H9 (cell line): ENCODE data around the gene AP3D1. TPM values are rescaled to one million over a fixed set of nuclear protein-coding genes. Genes with fewer than 3 reads are reported as not detected.

Experiments used
- DNase-seq: peaks from one replicate; pipeline ENCODE4 v3.0.0-alpha.2; 2017
- H2AFZ ChIP-seq: one replicate; pipeline ENCODE4 v1.6.1; 2013; ENCODE audit warnings: mild to moderate bottlenecking, low read length, control low read depth, moderate library complexity
- H2AK5ac ChIP-seq: 2 replicates; pipeline ENCODE4 v1.6.1; 2013; ENCODE audit warnings: low read length, control low read depth, mixed read lengths; ENCODE audit not compliant: insufficient read length
- H2BK120ac ChIP-seq: one replicate; pipeline ENCODE4 v1.6.1; 2013; ENCODE audit warnings: low read depth, mild to moderate bottlenecking, low read length, control low read depth, inconsistent platforms; ENCODE audit not compliant: poor library complexity, severe bottlenecking
- H2BK12ac ChIP-seq: 2 replicates; pipeline ENCODE4 v1.6.1; 2013; ENCODE audit warnings: low read length, control low read depth, mixed read lengths, low read depth; ENCODE audit not compliant: insufficient read length
- H2BK15ac ChIP-seq: 2 replicates; pipeline ENCODE4 v1.6.1; 2013; ENCODE audit warnings: low read depth, low read length, control low read depth
- H2BK20ac ChIP-seq: one replicate; pipeline ENCODE4 v1.6.1; 2013; ENCODE audit warnings: low read depth, mild to moderate bottlenecking, low read length, control low read depth, inconsistent platforms; ENCODE audit not compliant: poor library complexity, severe bottlenecking
- H2BK5ac ChIP-seq: 2 replicates; pipeline ENCODE4 v1.6.1; 2013; ENCODE audit warnings: low read length, control low read depth, mixed read lengths; ENCODE audit not compliant: insufficient read length
- H3K14ac ChIP-seq: 2 replicates; pipeline ENCODE4 v1.6.1; 2013; ENCODE audit warnings: low read length, control low read depth; ENCODE audit not compliant: insufficient read depth
- H3K18ac ChIP-seq: 2 replicates; pipeline ENCODE4 v1.6.1; 2013; ENCODE audit warnings: low read depth, mild to moderate bottlenecking, mixed read lengths, low read length, control low read depth; ENCODE audit not compliant: insufficient read length
- H3K23ac ChIP-seq: 2 replicates; pipeline ENCODE4 v1.6.1; 2013; ENCODE audit warnings: low read length, control low read depth, mixed read lengths, low read depth; ENCODE audit not compliant: insufficient read length
- H3K23me2 ChIP-seq: 2 replicates; pipeline ENCODE4 v1.6.1; 2013; ENCODE audit warnings: low read depth, mild to moderate bottlenecking, mixed read lengths, low read length, control low read depth; ENCODE audit not compliant: insufficient read length, poor library complexity, severe bottlenecking
- H3K27ac ChIP-seq: 2 replicates; pipeline ENCODE4 v1.5.1; 2013; ENCODE audit warnings: low read length, control low read depth, mixed read lengths, low read depth; ENCODE audit not compliant: insufficient read length
- H3K27me3 ChIP-seq: 2 replicates; pipeline ENCODE4 v1.6.1; 2013; ENCODE audit warnings: low read length, control low read depth, inconsistent platforms; ENCODE audit not compliant: insufficient read depth
- H3K4ac ChIP-seq: 2 replicates; pipeline ENCODE4 v1.6.1; 2013; ENCODE audit warnings: low read depth, mild to moderate bottlenecking, control low read depth, inconsistent platforms, low read length, moderate library complexity
- H3K4me1 ChIP-seq: 2 replicates; pipeline ENCODE4 v1.6.1; 2013; ENCODE audit warnings: low read length, control low read depth, inconsistent platforms; ENCODE audit not compliant: insufficient read depth
- H3K4me2 ChIP-seq: 2 replicates; pipeline ENCODE4 v1.6.1; 2013; ENCODE audit warnings: low read length, control low read depth, mixed read lengths; ENCODE audit not compliant: insufficient read length, insufficient read depth
- H3K56ac ChIP-seq: 2 replicates; pipeline ENCODE4 v1.6.1; 2013; ENCODE audit warnings: low read depth, mild to moderate bottlenecking, mixed read lengths, low read length, control low read depth; ENCODE audit not compliant: insufficient read length
- H3K79me1 ChIP-seq: 2 replicates; pipeline ENCODE4 v1.6.1; 2013; ENCODE audit warnings: low read depth, mild to moderate bottlenecking, moderate library complexity, low read length, control low read depth, inconsistent platforms; ENCODE audit not compliant: insufficient read depth, poor library complexity, severe bottlenecking
- H3K79me2 ChIP-seq: 2 replicates; pipeline ENCODE4 v1.6.1; 2013; ENCODE audit warnings: low read length, control low read depth, inconsistent platforms; ENCODE audit not compliant: insufficient read depth
- H3K9ac ChIP-seq: 2 replicates; pipeline ENCODE4 v1.6.1; 2013; ENCODE audit warnings: low read length, control low read depth, mixed read lengths; ENCODE audit not compliant: insufficient read length; ENCODE audit errors: extremely low read depth
- H3K9me3 ChIP-seq: one replicate; pipeline ENCODE4 v1.6.1; 2013; ENCODE audit warnings: low read depth, low read length, inconsistent platforms; ENCODE audit not compliant: control insufficient read depth
- H3T11ph ChIP-seq: one replicate; pipeline ENCODE4 v1.6.1; 2013; ENCODE audit warnings: mild to moderate bottlenecking, low read length, control low read depth, inconsistent platforms
- H4K20me1 ChIP-seq: one replicate; pipeline ENCODE4 v1.6.1; 2013; ENCODE audit not compliant: control insufficient read depth, insufficient read length, insufficient read depth
- H4K5ac ChIP-seq: 2 replicates; pipeline ENCODE4 v1.6.1; 2013; ENCODE audit warnings: low read depth, mild to moderate bottlenecking, mixed read lengths, low read length, control low read depth; ENCODE audit not compliant: insufficient read length
- H4K8ac ChIP-seq: replicated peaks from 2 replicates; pipeline ENCODE4 v1.6.1; 2013; ENCODE audit warnings: low read length, control low read depth, mixed read lengths, low read depth; ENCODE audit not compliant: insufficient read length
- H4K91ac ChIP-seq: 2 replicates; pipeline ENCODE4 v1.6.1; 2013; ENCODE audit warnings: low read depth, mild to moderate bottlenecking, moderate library complexity, mixed read lengths, low read length, control low read depth; ENCODE audit not compliant: insufficient read length
- H3K27ac Mint-ChIP-seq, 3 experiments: 2 replicates in 2 of 3; 3 replicates in 1 of 3; pipeline ENCODE4 v1.8.0; 2020 to 2021; ENCODE audit warnings: mixed read lengths in 3 of 3, mild to moderate bottlenecking in 1 of 3, moderate library complexity in 1 of 3
- H3K27me3 Mint-ChIP-seq: 2 replicates; pipeline ENCODE4 v1.8.0; 2021; ENCODE audit warnings: low read depth, mild to moderate bottlenecking, moderate library complexity, mixed read lengths
- H3K36me3 Mint-ChIP-seq, 3 experiments: 2 replicates in 2 of 3; 3 replicates in 1 of 3; pipeline ENCODE4 v1.8.0; 2020 to 2021; ENCODE audit warnings: low read depth in 3 of 3, mixed read lengths in 3 of 3; ENCODE audit not compliant: insufficient read depth in 1 of 3
- H3K4me1 Mint-ChIP-seq, 2 experiments: 2 replicates each; pipeline ENCODE4 v1.8.0; 2020; ENCODE audit warnings: mixed read lengths in 2 of 2
- H3K4me3 Mint-ChIP-seq, 2 experiments: 2 replicates in 1 of 2; 3 replicates in 1 of 2; pipeline ENCODE4 v1.8.0; 2020 to 2021; ENCODE audit warnings: mild to moderate bottlenecking in 2 of 2, mixed read lengths in 2 of 2, moderate library complexity in 1 of 2
- H3K9me3 Mint-ChIP-seq, 2 experiments: 2 replicates in 1 of 2; 3 replicates in 1 of 2; pipeline ENCODE4 v1.8.0; 2020; ENCODE audit warnings: mild to moderate bottlenecking in 2 of 2, mixed read lengths in 2 of 2, moderate library complexity in 1 of 2
- CTCF ChIP-seq: fragments of 200-600 bp; sonication (generic); conservative IDR thresholded peaks from 3 replicates; pipeline ENCODE4 v1.8.0; 2021; ENCODE audit warnings: antibody characterized with exemption, mild to moderate bottlenecking
- WGBS: extraction: QIAGEN DNeasy Blood & Tissue Kit; methylation state at CpG from one replicate; pipeline ENCODE4 v1.1.7; 2013; ENCODE audit warnings: missing lambda C conversion rate, low lambda C conversion rate, mixed read lengths; ENCODE audit not compliant: insufficient read length; ENCODE audit errors: extremely low coverage; 5-methylcytosine and 5-hydroxymethylcytosine counted together
- total RNA-seq: library from RNA; stranded (reverse); gene quantifications from 2 replicates; pipeline ENCODE4 v1.2.1, GENCODE V29; 2021

AP3D1 gene
- total RNA-seq, 1 experiment from 2014 or later = 142 TPM

DNA sequence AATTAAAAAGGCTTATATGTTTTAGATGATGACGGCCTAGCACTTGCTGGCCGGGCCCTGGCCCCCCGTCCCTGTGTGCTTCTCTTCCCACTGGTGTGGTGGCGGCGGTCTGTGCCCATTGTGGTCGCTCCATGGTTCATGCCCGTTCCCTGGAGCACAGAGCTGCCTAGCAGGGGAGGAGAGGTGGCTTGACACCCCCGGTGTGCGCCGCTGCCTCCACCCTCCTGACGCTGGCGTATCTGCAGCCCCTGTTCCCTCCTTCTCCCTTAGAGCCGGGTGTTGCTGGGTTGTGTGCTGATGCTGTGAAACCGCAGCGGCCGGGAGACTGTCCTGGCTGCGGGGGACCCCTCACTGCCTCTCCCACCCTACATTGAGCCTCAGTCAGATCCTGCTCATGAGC is 41.5 kb upstream of the AP3D1 start:
- Histone ChIP-seq H3T11ph (no peak overlapping the region), H2BK12ac (no peak overlapping the region), H3K9ac (no peak overlapping the region), H3K79me1 (no peaks in the 10 kb centered on the region), H3K4ac (no peak overlapping the region), H3K27ac (no peak overlapping the region), H3K14ac (no peak overlapping the region), H4K5ac (no peak overlapping the region), H2BK20ac (no peak overlapping the region), H3K4me2 (no peak overlapping the region), H4K91ac (no peak overlapping the region), H3K9me3 (no peaks in the 10 kb centered on the region), H2BK15ac (no peak overlapping the region), H4K20me1 (peaks cover 3% of the 10 kb centered on the region), H4K8ac (no peak overlapping the region), H3K23ac (no peak overlapping the region), H3K79me2 (peaks cover 2% of the 10 kb centered on the region; the same call in 1 of the 2 replicates), H2AFZ (no peak overlapping the region), H3K56ac (no peak overlapping the region), H2AK5ac (no peak overlapping the region), H3K18ac (no peak overlapping the region), H3K4me1 (no peaks in the 10 kb centered on the region), H3K23me2 (no peaks in the 10 kb centered on the region), H2BK120ac (no peak overlapping the region), H3K27me3 (no peaks in the 10 kb centered on the region), H2BK5ac (no peak overlapping the region)
- H3K4me1 Mint-ChIP-seq = no peaks in the 10 kb centered on the region
- no peak for DNase-seq
- H3K27me3 Mint-ChIP-seq = no peaks in the 10 kb centered on the region
- H3K4me3 Mint-ChIP-seq = no peak overlapping the region
- H3K36me3 Mint-ChIP-seq = peaks cover 18 to 54% (median 47%) of the 10 kb centered on the region in 3 experiments; a peak in 6 of 7 replicates
- no peak for TF ChIP-seq CTCF
- no peaks in the 10 kb centered on the region for H3K9me3 Mint-ChIP-seq
- WGBS = no CpG with 5 or more reads among the region's 17 CpGs
- H3K27ac Mint-ChIP-seq = no peak overlapping the region
